Skin of body (tissue), 2 donors: ENCODE data around the gene TMEM19. TPM values are rescaled to one million over a fixed set of nuclear protein-coding genes. Genes with fewer than 3 reads are reported as not detected.

Experiments
- DNase-seq: peaks from one replicate; lab custom pipeline; 2025; lab: John Stamatoyannopoulos, UW
- total RNA-seq: library from RNA; depleted of rRNA; stranded (reverse); fragments of >200 nt; gene quantifications from one replicate; pipeline ENCODE4 v1.2.3, GENCODE V29; 2014

The TMEM19 gene
- total RNA-seq, 1 donor from 2014 or later: 36.8 TPM

GRCh38 chr12:71718611-71719010 lies 32.7 kb downstream of the TMEM19 start:
- DNase-seq: no peak

DNA sequence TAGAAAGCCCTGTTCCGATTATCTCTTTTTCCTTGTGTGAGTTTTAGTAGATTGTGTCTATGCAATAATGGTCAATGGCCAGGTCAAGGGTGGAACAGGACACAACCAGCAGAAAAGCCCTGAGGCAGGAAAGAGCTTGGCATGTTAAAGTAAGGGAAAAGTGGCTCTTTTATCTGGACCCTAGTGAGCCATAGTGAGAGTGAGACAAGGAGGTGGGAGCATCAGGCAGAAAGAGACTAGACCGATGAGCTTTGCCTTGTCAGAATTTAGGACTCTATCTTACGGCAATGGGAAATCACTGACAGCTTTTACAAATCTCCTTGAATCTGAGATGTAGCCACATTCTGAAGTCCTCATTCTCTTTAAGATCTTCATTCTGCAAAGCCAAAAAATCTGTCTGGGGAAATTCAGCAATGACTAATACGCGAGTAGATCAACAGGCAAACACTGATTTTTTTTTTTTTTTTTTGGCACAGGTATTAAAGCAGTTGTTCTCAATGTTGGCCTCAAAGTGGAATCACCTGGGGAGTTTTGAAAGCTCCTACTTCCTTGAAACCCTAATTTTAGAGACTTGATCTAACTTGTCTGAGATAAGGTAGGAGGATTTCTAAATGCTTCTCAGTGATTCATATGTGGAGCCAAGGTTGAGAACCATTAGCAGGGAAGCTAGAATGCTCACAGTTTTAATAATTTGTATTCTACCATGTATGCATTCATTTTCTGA lies 33.9 kb downstream of the TMEM19 start:
- peak; percentile 27 for DNase-seq

GRCh38 chr12:71721783-71722505 lies 36.1 kb downstream of the TMEM19 start:
- no peak for DNase-seq

- no peak for DNase-seq
These were observed 39.1 kb downstream of the TMEM19 start for GRCh38 chr12:71725011-71725410.

DNA sequence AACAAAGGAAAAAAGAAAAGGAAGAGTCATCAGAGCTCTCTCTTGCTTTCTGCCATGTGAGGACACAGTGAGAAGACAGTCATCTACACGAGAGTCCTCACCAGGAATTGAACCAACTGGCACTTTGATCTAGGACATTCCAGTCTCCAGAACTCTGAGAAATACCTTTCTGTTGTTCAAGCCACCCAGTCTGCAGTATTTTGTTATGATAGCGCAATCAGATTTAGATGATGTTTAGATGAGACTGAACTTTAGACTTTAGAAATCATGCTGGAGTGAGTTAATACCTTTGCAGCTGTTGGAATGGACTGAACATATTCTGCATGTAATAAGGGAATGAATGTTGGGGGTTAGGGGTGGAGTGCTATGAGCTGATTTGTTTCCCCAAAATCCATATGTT lies 40.7 kb downstream of the TMEM19 start:
- no peak for DNase-seq

DNA sequence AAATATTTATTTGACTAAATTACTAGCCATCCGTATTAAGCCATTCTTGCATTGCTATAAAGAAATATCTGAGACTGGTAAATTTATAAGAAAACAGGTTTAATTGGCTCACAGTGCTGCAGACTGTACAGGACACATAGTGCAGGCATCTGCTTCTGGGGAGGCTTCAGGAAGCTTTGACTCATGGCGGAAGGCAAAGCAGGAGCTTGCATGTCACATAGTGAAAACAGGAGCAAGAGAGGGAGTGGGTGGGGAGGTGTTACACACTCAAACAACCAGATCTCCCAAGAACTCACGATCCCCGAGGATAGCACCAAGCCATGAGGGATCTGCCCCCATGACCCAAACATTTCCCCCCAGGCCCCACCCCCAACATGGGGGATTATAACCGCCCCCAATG lies 42.1 kb downstream of the TMEM19 start:
- DNase-seq: no peak

- DNase-seq: no peak
These were observed 45.1 kb downstream of the TMEM19 start for GRCh38 chr12:71730936-71731335.

- DNase-seq: no peak
These were observed 45.8 kb downstream of the TMEM19 start for GRCh38 chr12:71731439-71732356.

- no peak for DNase-seq
These were observed 46.5 kb downstream of the TMEM19 start for GRCh38 chr12:71732357-71732712.

GRCh38 chr12:71737197-71737596 lies 51.3 kb downstream of the TMEM19 start:
- DNase-seq: no peak

DNA sequence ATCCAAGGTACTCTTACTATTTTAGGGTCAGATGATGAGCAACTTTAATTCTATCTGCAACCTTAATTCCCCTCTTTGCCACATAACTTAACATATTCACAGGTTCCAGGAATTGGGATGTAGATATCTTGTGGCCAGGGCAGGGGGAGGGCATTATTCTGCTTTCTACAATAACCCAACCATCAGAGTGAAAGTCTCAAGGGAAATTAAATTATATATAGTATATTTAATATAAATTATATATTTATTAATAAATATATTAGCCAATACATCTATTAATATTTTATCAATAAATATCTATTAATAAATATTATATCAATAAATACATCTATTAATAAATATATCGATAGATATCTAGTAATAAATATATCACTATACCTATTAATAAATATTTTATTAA lies 57.1 kb downstream of the TMEM19 start:
- no peak for DNase-seq

GRCh38 chr12:71744522-71745300 lies 58.8 kb downstream of the TMEM19 start:
- DNase-seq: no peak

DNA sequence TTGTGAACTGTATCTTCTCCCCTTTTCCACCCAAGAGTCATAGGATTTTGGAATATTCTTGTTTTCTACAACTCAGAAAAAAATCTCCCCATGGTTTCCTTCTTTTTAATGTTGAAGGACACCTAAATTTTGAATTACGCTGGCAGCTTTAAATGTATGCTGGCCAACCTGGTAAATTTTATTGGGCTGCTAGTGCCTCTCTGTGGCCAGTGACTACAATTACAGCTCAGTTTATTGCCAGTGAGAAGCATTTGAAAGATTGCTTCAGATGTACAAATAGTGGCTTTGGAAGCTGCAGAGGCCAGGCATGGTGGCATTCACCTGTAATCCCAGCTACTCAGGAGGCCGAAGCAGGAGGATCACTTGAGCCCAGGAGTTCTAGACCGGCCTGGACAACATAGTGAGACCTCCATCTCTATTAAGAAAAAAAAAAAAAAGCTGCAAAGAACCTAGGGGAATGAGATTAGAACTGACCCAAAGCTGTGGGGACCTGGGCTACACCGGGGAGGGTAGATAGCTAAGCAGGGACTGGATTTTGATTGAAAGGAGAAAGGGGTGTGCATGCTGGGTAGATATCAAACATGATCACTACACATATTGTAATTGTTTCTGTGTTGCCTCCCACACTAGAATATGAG lies 61.2 kb downstream of the TMEM19 start:
- peak; percentile 21 for DNase-seq

DNA sequence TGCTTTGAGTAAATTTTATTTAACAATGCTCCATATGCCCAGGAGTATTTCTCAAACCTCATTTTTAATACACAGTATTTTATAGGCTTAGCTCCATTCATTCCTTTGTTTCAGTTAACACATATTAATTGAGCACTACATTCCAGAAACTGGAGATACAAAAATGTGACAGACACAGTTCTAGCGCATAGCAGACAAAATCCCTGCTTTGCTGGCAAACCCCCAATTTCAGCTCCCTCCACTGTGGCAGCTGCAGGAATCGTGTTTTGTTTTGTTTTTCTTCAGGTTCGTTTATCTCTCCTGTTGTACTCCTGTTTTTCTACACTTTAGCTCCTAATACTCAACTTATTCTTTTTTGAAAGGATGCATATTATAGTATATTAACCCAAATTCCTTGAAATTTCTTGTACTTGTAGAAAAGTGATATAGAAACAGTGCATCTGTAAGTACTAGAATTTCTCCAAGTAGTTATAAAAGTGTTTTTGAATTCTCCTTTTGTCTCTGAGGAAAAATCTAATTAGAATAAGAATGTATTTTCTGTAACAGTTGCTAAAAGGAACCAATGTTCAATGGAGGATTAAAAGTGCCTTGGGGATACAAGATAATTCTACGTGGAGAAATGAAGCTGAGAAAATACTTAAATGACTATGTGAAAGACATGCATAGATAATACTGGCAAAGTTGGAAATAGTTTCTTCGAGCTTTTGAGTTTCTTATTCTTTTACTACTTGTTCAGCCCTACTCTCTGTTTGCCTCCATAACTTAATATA lies 62.4 kb downstream of the TMEM19 start:
- DNase-seq: no peak

- DNase-seq: no peak
These were observed 63.8 kb downstream of the TMEM19 start for GRCh38 chr12:71749666-71750065.

DNA sequence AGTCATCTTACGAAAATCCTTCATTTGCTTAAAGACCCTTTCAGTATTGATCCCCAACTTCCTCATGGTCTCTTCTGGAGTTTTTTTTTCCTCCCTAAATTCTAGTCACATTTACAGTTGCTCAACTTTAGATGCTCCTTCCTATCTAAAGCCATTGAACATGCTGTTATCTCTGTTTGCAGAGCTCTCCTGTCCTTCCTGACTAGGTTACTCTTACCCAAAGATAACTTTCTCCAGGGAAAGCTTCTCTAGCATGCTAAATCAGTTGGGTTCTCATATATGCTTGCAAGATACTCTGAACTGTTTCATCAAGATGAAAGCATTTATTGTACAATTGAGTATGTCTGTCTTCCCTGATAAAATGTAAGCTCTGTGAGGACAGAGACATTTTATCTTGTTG lies 67.0 kb downstream of the TMEM19 start:
- no peak for DNase-seq
